Right cardiac atrium (tissue), 5 donors: ENCODE data around the gene RACK1. TPM values are rescaled to one million over a fixed set of nuclear protein-coding genes. Genes with fewer than 3 reads are reported as not detected.

Experiments
- microRNA-seq, 2 donors: library from miRNA; unstranded; fragments of <30 nt; microRNA quantifications; one replicate each; pipeline ENCODE4 v1.2.0, GENCODE V29; 2020 to 2021
- polyA plus RNA-seq: library from polyadenylated mRNA; stranded (reverse); fragments of 200-250 nt; gene quantifications from one replicate; pipeline ENCODE4 v1.2.3, GENCODE V29; 2013
- total RNA-seq, 4 donors: library from RNA; stranded (reverse); fragmentation: NEBNext Ultra II Directional; extraction: Animal tissue kit (Norgen Biotek cat#: 25700); gene quantifications; one replicate each; pipeline ENCODE4 v1.2.1, GENCODE V29; 2021
- donor health status: healthy with polysubstance abuse.
- donor health status: DM: no; HTN: yes; CAD: no.
- donor health status: DM: no; HTN: no; CAD: no.
- donor health status: DM: no; HTN: yes; CAD: no; lungs with severe emphysema.
- donor health status: DM: yes; HTN: yes; CAD: no.

RACK1 gene
- total and polyA plus RNA-seq, 5 donors, result 698 to 1,031 (median 753) TPM

Small RNA genes lying within 50 kb of the gene (microRNA-seq; reads per million reads assigned to microRNA genes)
- 0 to 1.7 reads per million in 2 donors for gene MIR4638

Other genes with a start within 250 kb of the RACK1 start
- gene BTNL9, start 203.6 kb downstream of the RACK1 start, total RNA-seq, result 10 to 100 TPM in 3 of 4 donors, 1 to 10 TPM in 1; 8.0 to 44.4 (median 26.8) TPM
- gene BTNL9, start 203.6 kb downstream of the RACK1 start, polyA plus RNA-seq, result 57.8 TPM
- not detected for gene OR2V1, start 112.7 kb downstream of the RACK1 start, total RNA-seq
- not detected for gene OR2V1, start 112.7 kb downstream of the RACK1 start, polyA plus RNA-seq
- gene OR2V2, start 96.3 kb downstream of the RACK1 start, total RNA-seq, result not detected
- gene OR2V2, start 96.3 kb downstream of the RACK1 start, polyA plus RNA-seq, result not detected
- 10 to 100 TPM in 1 of 4 donors, 1 to 10 TPM in 3; 3.8 to 13.1 (median 5.3) TPM for gene TRIM7, start 38.7 kb downstream of the RACK1 start, total RNA-seq
- gene TRIM7, start 38.7 kb downstream of the RACK1 start, polyA plus RNA-seq, result 4.4 TPM
- gene TRIM41, start 20.6 kb downstream of the RACK1 start, total RNA-seq, result 10 to 100 TPM; 18.6 to 21.2 (median 21.0) TPM
- 17.0 TPM for gene TRIM41, start 20.6 kb downstream of the RACK1 start, polyA plus RNA-seq
- gene TRIM52, start 17.2 kb upstream of the RACK1 start, total RNA-seq, result 10 to 100 TPM in 2 of 4 donors, 1 to 10 TPM in 2; 8.2 to 11.6 (median 10.6) TPM
- 9.3 TPM for gene TRIM52, start 17.2 kb upstream of the RACK1 start, polyA plus RNA-seq
- not detected for gene OR4F3, start 123.4 kb upstream of the RACK1 start, total RNA-seq
- not detected for gene OR4F3, start 123.4 kb upstream of the RACK1 start, polyA plus RNA-seq